ENCODE measurements around the gene DCHS2. TPM values are rescaled to one million over a fixed set of nuclear protein-coding genes. Genes with fewer than 3 reads are reported as not detected.
"Not testable (repeated sequence)": the region's sequence is repeated elsewhere in the genome, so short reads cannot be mapped to it uniquely, and the experiment has no call there.

The DCHS2 gene
- total RNA-seq, 1 donor from 2014 or later = 1.8 TPM

- no peak for DNase-seq (ENCODE audit: low spot score)
These were observed 273.5 kb downstream of the DCHS2 start for GRCh38 chr4:154218051-154218450.

DNA sequence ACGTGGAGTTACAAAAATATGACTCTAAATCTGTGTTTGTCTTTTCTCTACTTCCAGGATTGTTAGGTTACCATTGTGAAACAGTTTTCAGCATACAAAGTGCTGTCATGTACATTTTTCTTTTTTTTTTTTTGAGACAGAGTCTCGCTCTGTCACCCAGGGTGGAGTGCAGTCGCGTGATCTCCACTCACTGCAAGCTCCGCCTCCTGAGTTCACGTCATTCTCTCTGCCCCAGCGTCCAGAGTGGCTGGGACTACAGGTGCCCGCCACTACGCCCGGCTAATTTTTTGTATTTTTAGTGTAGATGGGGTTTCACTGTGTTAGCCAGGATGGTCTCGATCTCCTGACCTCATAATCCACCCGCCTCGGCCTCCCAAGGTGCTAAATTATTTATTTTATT, 274.2 kb downstream of the DCHS2 start:
- not testable (repeated sequence) for DNase-seq (ENCODE audit: low spot score)

- no peak for DNase-seq (ENCODE audit: low spot score)
These were observed 280.1 kb downstream of the DCHS2 start for GRCh38 chr4:154211506-154211905.

GRCh38 chr4:154208424-154208823, 283.2 kb downstream of the DCHS2 start:
- no peak for DNase-seq (ENCODE audit: low spot score)

- DNase-seq (ENCODE audit: low spot score) = no peak
These were observed 286.1 kb downstream of the DCHS2 start for GRCh38 chr4:154205471-154205870.

GRCh38 chr4:154194649-154195048, 296.9 kb downstream of the DCHS2 start:
- no peak for DNase-seq (ENCODE audit: low spot score)

GRCh38 chr4:154192585-154192984, 299.0 kb downstream of the DCHS2 start:
- DNase-seq (ENCODE audit: low spot score) = no peak

DNA sequence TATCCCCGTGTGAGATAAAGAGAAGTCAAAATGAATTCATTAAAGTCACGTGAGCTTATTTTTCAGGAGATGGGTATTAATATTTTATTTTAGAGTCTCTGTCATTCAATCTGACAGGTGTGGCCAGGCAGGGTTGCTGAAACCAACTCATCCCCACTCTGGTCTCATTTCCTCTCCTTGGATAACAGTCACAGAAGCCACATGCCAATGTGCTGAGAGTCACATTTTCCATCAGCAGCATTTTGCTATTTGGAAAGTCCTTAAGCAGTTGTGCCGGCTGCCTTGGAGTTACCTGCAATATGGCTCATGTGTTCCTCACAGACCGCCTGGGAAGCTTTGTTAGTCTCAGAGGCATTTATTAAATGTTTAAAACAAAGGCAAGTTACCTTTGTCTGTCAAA, 302.3 kb downstream of the DCHS2 start:
- no peak for DNase-seq (ENCODE audit: low spot score)

DNA sequence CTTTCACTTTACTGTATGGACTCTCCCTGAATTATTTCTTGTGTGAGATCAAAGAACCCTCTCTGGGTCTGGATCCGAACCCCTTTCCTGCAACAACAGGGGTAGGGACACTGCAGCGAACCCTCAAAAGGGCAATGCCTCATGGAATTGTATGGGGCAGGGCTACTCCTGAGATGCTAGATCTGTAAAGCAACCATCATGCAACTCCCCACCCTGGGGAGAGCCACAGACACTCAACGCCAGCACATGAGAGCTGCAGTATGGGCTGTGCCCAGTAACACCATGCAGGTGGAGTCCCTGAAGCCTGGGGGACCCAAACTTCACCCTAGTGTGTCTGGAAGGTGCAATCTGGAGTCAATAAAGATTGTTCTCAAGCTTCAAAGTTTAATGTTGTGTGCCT, 304.7 kb downstream of the DCHS2 start:
- DNase-seq (ENCODE audit: low spot score) = no peak

DNA sequence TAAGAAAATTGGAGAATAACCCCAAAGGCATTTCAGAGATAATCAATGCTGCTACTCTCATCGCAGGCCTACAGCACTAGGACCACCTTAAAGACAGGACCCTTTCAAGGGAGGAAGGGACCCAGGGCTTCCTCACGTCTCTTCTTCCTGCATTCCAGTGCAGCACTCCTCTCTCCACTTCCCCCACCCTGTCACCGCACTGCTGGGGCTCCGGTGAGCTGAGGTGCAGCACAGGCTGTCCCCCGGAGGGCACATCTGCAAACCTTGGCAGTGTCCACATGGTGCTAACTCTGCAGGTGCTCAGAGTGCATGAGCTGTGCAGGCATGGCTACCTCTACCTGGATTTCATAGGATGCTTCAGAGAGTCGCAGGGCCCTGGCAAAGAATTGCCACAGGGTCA, 305.6 kb downstream of the DCHS2 start:
- no peak for DNase-seq (ENCODE audit: low spot score)

DNA sequence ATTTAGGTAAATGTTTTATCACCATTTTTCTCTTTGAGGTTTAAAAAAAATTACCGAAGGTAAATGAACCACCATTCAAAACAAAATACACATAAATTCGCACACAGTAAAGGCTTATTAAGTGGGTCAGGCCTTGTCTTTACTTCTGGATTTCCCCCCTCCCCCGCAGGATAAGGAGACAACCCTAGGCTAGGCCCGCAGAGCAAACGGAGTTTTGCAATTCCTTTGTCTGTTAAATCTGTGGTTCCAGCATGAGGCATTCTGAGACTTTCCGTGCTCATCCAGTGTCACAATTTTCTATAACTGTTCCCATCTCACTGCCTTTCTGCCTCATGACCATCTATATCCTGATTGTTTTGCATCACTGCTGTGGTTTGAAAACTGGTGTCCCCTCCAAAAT, 307.4 kb downstream of the DCHS2 start:
- no peak for DNase-seq (ENCODE audit: low spot score)

- DNase-seq (ENCODE audit: low spot score) = no peak
These were observed 308.3 kb downstream of the DCHS2 start for GRCh38 chr4:154183264-154183663.

Other genes starting within 250 kb of the DCHS2 start
- gene PLRG1, start 58.6 kb upstream of the DCHS2 start, total RNA-seq = 79.4 TPM
- 1.3 TPM for gene FGB, start 71.2 kb upstream of the DCHS2 start, total RNA-seq
- 1.2 TPM for gene FGA, start 98.9 kb upstream of the DCHS2 start, total RNA-seq
- 0.57 TPM for gene FGG, start 120.9 kb upstream of the DCHS2 start, total RNA-seq

Data from ureter (tissue), 1 donor.